ENCODE results near the gene C1QTNF1. TPM values are rescaled to one million over a fixed set of nuclear protein-coding genes. Genes with fewer than 3 reads are reported as not detected.
A peak's percentile ranks its signal among the peaks of the same experiment; 100 is the strongest.

The C1QTNF1 gene
- total RNA-seq, 2 experiments from 2014 or later: not detected

- no peaks in the 10 kb centered on the region for H3K4me1 ChIP-seq (ENCODE audit: insufficient read depth, low read length, poor library complexity, severe bottlenecking)
- H3K79me2 ChIP-seq (ENCODE audit: insufficient read depth, low read depth, low read length): no peaks in the 10 kb centered on the region
- no peak overlapping the region for H3K4me3 ChIP-seq (ENCODE audit: low read depth, low read length, poor library complexity, severe bottlenecking)
- CTCF ChIA-PET (ENCODE audit: unreplicated experiment): interaction anchor here (0.6 to 1.3 kb wide), 3 partner anchors 14 to 235 kb away, joined by 3 to 5 read pairs (median 4); no protein-coding TSS in a partner anchor
- no peaks in the 10 kb centered on the region for H3K9me3 ChIP-seq (ENCODE audit: low read length)
- no peak overlapping the region for H3K4me2 ChIP-seq (ENCODE audit: low read length)
- H3K9me2 ChIP-seq (ENCODE audit: insufficient read depth, low read length): no peaks in the 10 kb centered on the region
- no peak overlapping the region for H2AFZ ChIP-seq (ENCODE audit: low read length)
- peak; percentile 91 for TF ChIP-seq CTCF (conservative IDR thresholded peaks at IDR 0.05; ENCODE audit: low read length)
- TF ChIP-seq EZH2phosphoT487 (IDR thresholded peaks at IDR 0.05; ENCODE audit: borderline replicate concordance, low read depth, low read length): no peak
- H3K36me3 ChIP-seq (ENCODE audit: insufficient read depth, low read length): no peaks in the 10 kb centered on the region
- POLR2A ChIA-PET: no interaction called here
- no TSS peak for BruUV-seq (replicated peaks)
- DNase-seq (ENCODE audit: low spot score): peak; percentile 47
- intact Hi-C loops (cut with micrococcal nuclease; ENCODE audit: unreplicated experiment): loop anchor here (2.0 kb wide), 1 partner anchor 36 kb away; no protein-coding TSS in a partner anchor
- no peaks in the 10 kb centered on the region for H4K20me1 ChIP-seq (ENCODE audit: insufficient read depth, low read length)
- no peak overlapping the region for H3K27ac ChIP-seq (ENCODE audit: low read depth, low read length, poor library complexity, severe bottlenecking)
Measured at GRCh38 chr17:79082311-79083190, 58.6 kb downstream of the C1QTNF1 start.

- no TSS peak for BruUV-seq (replicated peaks)
- Histone ChIP-seq H3K4me1 (ENCODE audit: insufficient read depth, low read length, poor library complexity, severe bottlenecking) (no peaks in the 10 kb centered on the region), H3K9me2 (ENCODE audit: insufficient read depth, low read length) (no peaks in the 10 kb centered on the region), H3K27ac (ENCODE audit: low read depth, low read length, poor library complexity, severe bottlenecking) (no peak overlapping the region), H3K79me2 (ENCODE audit: insufficient read depth, low read depth, low read length) (no peaks in the 10 kb centered on the region), H3K36me3 (ENCODE audit: insufficient read depth, low read length) (no peaks in the 10 kb centered on the region), H4K20me1 (ENCODE audit: insufficient read depth, low read length) (no peaks in the 10 kb centered on the region), H3K4me2 (ENCODE audit: low read length) (no peak overlapping the region), H3K4me3 (ENCODE audit: low read depth, low read length, poor library complexity, severe bottlenecking) (no peak overlapping the region), H2AFZ (ENCODE audit: low read length) (no peak overlapping the region), H3K9me3 (ENCODE audit: low read length) (no peaks in the 10 kb centered on the region)
- intact Hi-C loops (cut with micrococcal nuclease; ENCODE audit: unreplicated experiment): loop anchor here (2.0 kb wide), 1 partner anchor 37 kb away; no protein-coding TSS in a partner anchor
- ChIA-PET CTCF (ENCODE audit: unreplicated experiment) (interaction anchor here (0.6 to 1.3 kb wide), 3 partner anchors 11 to 234 kb away, joined by 3 to 5 read pairs (median 4); no protein-coding TSS in a partner anchor), POLR2A (interaction anchor here (0.5 kb wide), 1 partner anchor 9 kb away, joined by 3 read pairs; the partner anchor contains the start of gene ENGASE)
- TF ChIP-seq CTCF (conservative IDR thresholded peaks at IDR 0.05; ENCODE audit: low read length) (no peak), EZH2phosphoT487 (IDR thresholded peaks at IDR 0.05; ENCODE audit: borderline replicate concordance, low read depth, low read length) (no peak)
- DNase-seq (ENCODE audit: low spot score): no peak
Measured at GRCh38 chr17:79083191-79083971, 59.4 kb downstream of the C1QTNF1 start.
